ENCODE results near the gene NDRG2.

Gene NDRG2

GRCh38 chr14:21001218-21001617 is 23.6 kb downstream of the NDRG2 start:
- H3K36me3 ChIP-seq = peaks cover 11% of the 10 kb centered on the region
- no peaks in the 10 kb centered on the region for H3K27me3 ChIP-seq (ENCODE audit: insufficient read depth, low read depth, severe bottlenecking)
- H3K4me3 ChIP-seq (ENCODE audit: low read depth, low read length) = no peak overlapping the region
- no peaks in the 10 kb centered on the region for H3K9me3 ChIP-seq (ENCODE audit: severe bottlenecking)
- no peak for DNase-seq
- TF ChIP-seq CTCF (IDR thresholded peaks at IDR 0.05; ENCODE audit: low read depth, low read length) = no peak
- H3K27ac ChIP-seq = no peak overlapping the region

DNA sequence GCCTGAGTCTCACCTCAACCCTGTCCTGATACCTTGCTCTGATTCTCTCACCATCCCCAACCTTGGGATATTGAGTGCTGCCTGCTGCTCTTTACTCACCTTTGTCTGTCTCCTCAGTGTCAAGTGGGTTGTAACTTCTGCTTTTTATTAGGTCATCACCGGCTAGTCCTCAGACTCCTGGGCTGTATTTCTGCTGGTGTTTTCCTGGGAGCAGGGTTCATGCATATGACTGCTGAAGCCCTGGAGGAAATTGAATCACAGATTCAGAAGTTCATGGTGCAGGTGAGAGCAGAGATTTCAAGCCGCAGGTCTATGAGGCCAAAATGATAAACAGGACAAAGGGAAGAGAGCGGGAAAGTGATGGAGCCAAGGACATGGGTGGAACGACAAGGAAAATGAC is 25.3 kb downstream of the NDRG2 start:
- H3K9me3 ChIP-seq (ENCODE audit: severe bottlenecking) = no peaks in the 10 kb centered on the region
- H3K27me3 ChIP-seq (ENCODE audit: insufficient read depth, low read depth, severe bottlenecking) = no peaks in the 10 kb centered on the region
- TF ChIP-seq CTCF (IDR thresholded peaks at IDR 0.05; ENCODE audit: low read depth, low read length) = no peak
- H3K27ac ChIP-seq = no peak overlapping the region
- peaks cover 27% of the 10 kb centered on the region for H3K36me3 ChIP-seq
- DNase-seq = no peak
- no peak overlapping the region for H3K4me3 ChIP-seq (ENCODE audit: low read depth, low read length)

DNA sequence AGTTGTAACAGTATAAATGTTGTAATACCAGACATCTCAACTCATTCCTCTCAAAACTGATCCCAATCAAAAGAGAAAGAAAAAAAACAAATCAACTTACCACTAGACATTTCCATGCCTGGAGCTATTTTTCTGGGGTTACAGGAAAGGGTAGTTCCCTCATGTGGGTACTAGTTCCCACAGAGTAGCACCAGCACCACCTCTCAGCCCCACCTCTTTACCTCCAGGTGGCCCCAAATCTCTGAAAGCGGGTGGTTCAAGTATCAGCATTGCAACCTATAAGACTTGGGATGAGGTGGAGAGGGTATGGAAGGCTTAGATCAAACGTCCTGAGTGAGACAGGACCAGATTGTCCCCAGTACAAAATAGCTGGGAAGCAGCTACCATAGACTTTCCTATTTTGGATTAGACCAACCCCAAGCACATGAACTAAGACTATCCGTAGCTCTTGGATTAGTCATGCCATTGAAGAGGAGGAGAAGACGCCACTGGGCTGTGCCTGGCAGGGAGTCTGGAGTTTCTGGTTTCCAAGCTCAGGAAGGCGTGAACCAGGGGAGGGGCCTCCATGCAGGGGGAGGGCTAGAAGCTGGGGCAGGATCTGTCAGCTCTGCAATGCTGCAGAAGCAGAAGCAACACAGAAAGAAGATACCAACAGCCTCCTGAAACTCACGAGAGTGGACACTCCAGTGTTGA is 26.0 kb downstream of the NDRG2 start, which contains the start of gene SLC39A2:
SLC39A2 (plus strand) TSS at position 620 of the 693 bp plus-strand sequence. CDS start 154 bp downstream, outside the sequence.
- Histone ChIP-seq H3K36me3 (peaks cover 35% of the 10 kb centered on the region), H3K27ac (no peak within 1 kb of the TSS), H3K4me3 (ENCODE audit: low read depth, low read length) (no peak within 1 kb of the TSS), H3K27me3 (ENCODE audit: insufficient read depth, low read depth, severe bottlenecking) (no peaks in the 10 kb centered on the region), H3K9me3 (ENCODE audit: severe bottlenecking) (no peaks in the 10 kb centered on the region)
- no peak for DNase-seq
- no peak for TF ChIP-seq CTCF (IDR thresholded peaks at IDR 0.05; ENCODE audit: low read depth, low read length)

GRCh38 chr14:20998139-20998538 is 26.7 kb downstream of the NDRG2 start:
- DNase-seq = no peak
- Histone ChIP-seq H3K9me3 (ENCODE audit: severe bottlenecking) (no peaks in the 10 kb centered on the region), H3K27me3 (ENCODE audit: insufficient read depth, low read depth, severe bottlenecking) (no peaks in the 10 kb centered on the region), H3K4me3 (ENCODE audit: low read depth, low read length) (no peak overlapping the region), H3K27ac (no peak overlapping the region), H3K36me3 (peaks cover 42% of the 10 kb centered on the region)
- no peak for TF ChIP-seq CTCF (IDR thresholded peaks at IDR 0.05; ENCODE audit: low read depth, low read length)

DNA sequence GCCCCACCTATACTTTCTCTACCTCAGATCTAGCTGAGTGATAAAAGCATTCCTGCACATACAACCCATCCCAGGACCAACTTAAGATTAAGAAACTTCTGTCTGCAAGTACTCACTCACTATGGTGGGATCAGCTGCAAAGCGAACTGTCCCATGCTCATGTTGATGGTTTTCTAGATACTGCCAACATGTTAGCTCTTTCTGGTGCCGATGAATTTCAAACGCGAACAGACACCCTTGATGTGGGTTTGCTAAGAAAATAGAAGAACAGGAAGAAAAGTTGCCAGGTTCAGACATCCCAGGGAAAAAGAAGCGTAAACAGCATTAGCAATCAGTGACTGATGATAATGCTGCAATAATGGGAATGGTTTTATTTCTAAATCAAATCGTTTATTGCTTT is 27.3 kb downstream of the NDRG2 start:
- Histone ChIP-seq H3K36me3 (peaks cover 47% of the 10 kb centered on the region), H3K27ac (no peak overlapping the region), H3K9me3 (ENCODE audit: severe bottlenecking) (no peaks in the 10 kb centered on the region), H3K27me3 (ENCODE audit: insufficient read depth, low read depth, severe bottlenecking) (no peaks in the 10 kb centered on the region), H3K4me3 (ENCODE audit: low read depth, low read length) (no peak overlapping the region)
- no peak for TF ChIP-seq CTCF (IDR thresholded peaks at IDR 0.05; ENCODE audit: low read depth, low read length)
- no peak for DNase-seq

DNA sequence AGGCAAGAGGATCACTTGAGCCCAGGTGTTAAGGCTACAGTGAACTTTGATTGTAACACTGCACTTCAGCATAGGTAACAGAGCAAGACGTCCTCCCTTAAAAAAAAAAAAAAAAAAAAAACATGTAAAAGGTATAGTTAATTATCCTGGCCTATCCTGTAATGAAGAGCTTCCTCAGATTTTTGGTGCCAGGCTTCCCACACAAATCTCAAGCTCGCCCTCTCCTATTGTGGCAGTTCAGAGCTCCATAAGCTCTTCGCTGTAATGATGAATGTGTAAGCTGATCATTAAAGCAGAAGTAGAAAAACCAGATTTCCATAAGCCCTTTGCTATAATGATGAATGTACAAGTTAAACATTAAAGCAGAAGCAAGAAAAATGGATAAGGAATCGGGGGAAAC is 27.7 kb downstream of the NDRG2 start:
- peaks cover 52% of the 10 kb centered on the region for H3K36me3 ChIP-seq
- H3K9me3 ChIP-seq (ENCODE audit: severe bottlenecking) = no peaks in the 10 kb centered on the region
- no peak for TF ChIP-seq CTCF (IDR thresholded peaks at IDR 0.05; ENCODE audit: low read depth, low read length)

More for the DNA sequence above, 27.7 kb downstream of the NDRG2 start:
- DNase-seq = no peak
- Histone ChIP-seq H3K4me3 (ENCODE audit: low read depth, low read length) (no peak overlapping the region), H3K27ac (no peak overlapping the region), H3K27me3 (ENCODE audit: insufficient read depth, low read depth, severe bottlenecking) (no peaks in the 10 kb centered on the region)

All from WERI-Rb-1 (cell line).